Measurements from ENCODE around the gene THSD8.

The THSD8 gene

GRCh38 chr19:12801466-12802266 lies at the start of gene THSD8, which contains the start of gene PRDX2:
THSD8 (plus strand) TSS chr19:12802069; CDS start chr19:12802072, 3 bp downstream.
PRDX2 (minus strand) TSS chr19:12801800; CDS start chr19:12801261, 539 bp downstream.
- DNase-seq = peak; percentile 74

- DNase-seq = no peak
These were observed 47.2 kb upstream of the THSD8 start for GRCh38 chr19:12754465-12755196.

DNA sequence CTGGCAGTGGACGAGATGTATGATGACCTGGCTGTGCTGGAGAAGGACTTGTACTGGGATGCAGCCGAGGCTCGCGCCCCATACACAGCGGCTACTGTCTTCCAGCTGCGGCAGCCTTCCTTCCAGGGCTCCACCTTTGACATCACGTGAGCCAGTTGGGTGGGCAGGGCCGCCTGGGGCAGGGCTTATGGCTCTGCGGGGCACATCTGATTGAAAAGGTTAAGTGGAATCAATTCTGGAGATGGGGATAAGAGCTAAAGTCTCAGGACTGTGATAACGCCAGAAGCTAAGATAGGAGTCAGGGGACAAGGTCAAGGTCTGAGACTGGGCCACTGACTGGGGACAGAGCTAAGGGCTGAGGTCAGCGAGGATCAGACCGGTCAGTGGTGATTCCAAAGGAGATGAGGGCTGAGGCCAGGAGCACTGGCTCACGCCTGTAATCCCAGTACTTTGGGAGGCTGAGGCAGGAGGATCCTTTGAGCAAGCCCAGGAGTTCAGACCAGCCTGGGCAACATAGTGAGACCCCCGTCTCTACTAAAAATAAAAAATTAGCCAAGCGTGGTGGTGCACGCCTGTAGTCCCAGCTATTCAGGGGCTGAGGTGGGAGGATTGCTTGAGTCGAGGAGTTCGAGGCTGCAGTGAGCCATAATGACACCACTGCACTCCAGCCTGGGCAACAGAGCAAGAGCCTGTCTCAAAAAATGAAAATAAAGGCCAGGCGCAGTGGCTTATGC lies 45.6 kb upstream of the THSD8 start:
- DNase-seq = no peak

DNA sequence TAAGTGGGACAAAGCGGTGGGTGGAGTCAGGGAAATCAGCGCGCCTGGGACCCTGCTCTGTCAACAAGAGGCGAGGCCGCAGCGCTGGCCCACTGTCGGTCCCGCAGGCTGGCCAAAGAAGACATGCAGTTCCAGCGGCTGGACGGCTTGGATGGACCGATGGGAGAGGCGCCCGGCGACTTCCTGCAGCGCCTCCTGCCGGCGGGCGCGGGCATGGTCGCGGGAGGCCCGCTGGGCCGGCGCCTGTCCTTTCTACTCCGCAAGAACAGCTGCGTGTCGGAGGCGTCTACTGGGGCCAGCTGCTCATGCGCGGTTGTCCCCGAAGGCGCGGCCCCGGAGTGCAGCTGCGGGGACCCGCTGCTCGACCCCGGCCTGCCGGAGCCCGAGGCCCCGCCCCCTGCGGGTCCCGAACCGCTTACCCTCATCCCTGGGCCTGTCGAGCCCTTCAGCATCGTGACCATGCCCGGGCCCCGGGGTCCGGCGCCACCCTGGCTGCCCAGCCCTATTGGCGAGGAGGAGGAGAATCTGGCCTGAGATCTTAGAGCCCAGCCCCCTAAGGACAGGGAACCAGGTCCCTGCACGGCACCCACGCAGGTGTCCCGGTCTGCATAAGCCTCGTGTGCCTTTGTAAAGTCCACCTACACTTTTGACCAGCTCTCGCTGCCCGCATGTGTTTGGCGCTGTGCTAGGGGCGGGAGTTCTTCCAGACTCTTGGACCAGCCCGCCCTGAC lies 44.2 kb upstream of the THSD8 start:
- DNase-seq = peak; percentile 40

DNA sequence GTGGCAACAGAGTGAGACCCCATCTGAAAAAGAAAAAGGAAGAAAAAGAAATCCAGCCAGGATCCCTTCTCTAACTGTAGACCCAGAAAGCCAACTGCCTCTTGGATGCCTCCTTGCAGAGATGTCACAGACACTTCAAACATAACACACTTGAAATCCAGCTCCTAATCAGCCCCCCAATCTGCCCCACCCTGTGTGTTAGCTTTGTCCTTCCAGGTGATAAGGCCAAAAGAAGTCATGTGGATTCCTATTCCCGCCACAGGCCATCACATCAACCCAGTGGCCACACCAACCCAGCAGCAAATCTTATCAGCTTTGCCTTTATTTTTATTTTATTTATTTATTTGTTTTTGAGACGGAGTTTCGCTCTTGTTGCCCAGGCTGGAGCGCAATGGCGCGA lies 42.2 kb upstream of the THSD8 start:
- no peak for DNase-seq

GRCh38 chr19:12763100-12763499 lies 38.8 kb upstream of the THSD8 start:
- no peak for DNase-seq

DNA sequence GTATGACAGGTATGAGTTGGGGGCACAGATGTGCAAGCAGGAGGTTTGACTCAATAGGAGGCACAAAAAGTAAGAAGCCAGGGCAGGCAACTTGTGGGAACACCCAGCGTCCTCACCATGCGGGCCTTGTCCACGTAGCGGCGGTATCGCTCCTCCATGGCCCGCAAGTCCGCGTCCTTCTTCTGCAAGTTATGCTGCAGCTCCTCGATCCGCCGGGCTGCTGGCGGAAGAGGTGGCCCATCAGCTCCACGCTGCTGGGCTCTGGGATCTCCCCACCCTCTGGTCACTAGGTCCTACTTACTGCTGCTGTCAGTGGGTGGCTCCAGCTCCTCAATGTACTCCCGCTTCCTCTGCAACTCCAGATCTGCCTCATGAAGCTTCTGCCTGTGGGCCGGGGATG lies 37.2 kb upstream of the THSD8 start:
- no peak for DNase-seq

DNA sequence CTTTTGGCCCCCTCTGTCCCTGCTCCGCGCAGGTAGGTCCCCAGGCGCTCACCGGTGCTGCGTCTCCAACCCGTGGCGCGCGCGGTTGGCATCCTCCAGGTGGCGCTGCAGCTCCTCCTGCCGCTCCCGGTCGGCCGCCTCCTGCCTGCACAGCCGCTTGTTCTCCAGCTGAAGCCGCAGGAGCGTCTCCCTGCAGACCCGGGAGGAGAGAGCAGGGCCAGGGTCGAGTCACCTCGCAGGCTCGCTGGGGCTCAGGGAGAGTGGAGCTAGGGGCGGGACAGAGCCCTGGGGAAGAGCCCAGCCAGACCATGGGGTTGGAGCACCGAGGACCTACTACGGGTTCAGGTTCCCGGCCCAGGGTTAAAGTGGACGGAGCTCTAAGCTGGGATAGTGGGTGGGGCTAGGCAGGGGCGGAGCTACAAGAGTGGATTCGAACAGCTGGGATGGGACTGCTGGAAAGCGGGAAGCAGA lies 35.8 kb upstream of the THSD8 start:
- peak; percentile 80 for DNase-seq

DNA sequence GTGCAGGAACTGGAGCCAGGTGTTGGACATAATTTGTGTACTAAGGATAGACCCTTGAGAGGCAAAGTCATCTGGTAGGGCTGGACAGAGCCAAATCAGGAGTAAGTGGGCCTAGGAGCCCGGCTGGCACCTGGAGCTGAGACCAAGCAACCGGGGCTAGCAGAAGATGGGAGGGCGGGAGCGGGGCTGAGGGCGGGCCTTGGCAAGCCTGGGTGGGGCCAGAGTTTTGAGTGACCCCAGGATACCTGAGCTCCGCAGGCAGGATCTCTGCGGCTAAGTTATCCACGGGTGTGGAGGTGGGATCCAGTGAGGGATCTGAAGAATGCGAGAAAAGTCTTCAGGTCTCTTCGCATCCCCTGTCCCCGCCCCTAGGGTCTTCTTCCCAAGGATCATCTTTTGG lies 34.7 kb upstream of the THSD8 start:
- DNase-seq = no peak

GRCh38 chr19:12767666-12768065 lies 34.2 kb upstream of the THSD8 start:
- DNase-seq = no peak

DNA sequence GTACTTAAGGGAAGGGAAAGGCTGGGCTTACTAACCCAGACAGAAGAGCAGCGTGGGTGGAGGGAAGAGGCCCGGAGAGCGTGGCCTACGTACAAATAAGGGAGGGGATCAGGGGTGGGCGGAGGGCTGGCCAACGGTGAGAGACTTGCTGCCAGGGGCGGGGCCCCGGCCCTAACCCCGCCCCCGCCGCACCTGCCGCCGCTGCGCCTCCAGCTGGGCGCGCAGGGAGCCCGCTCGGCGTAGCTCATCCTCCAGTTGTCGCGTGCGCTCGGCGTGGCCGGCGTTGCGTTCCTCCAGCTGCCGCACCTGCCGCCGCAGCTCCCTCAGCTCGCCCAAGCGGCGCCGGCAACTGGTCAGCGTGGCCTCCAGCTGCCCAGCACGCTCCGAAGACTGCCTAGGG lies 32.2 kb upstream of the THSD8 start:
- DNase-seq = peak; percentile 30

DNA sequence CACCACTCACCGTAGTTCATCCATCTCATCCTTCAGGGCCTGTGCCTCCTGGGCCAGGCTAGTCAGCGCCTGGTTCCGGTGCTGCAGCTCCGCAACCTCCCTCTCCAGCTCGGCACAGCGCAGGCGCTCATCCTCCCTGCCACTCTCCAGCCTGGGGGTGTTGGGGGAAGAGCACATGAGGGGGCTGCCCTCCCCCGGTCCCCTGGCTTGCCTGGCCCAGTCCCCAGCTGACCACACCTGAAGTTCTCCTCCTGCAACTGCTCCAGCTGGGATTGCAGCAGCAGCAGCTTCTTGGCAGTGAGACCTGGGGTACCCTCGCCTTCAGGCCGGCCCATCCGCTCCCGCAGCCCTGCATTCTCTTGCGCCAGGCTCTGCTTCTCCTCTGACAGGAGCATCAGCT lies 30.9 kb upstream of the THSD8 start:
- no peak for DNase-seq

DNA sequence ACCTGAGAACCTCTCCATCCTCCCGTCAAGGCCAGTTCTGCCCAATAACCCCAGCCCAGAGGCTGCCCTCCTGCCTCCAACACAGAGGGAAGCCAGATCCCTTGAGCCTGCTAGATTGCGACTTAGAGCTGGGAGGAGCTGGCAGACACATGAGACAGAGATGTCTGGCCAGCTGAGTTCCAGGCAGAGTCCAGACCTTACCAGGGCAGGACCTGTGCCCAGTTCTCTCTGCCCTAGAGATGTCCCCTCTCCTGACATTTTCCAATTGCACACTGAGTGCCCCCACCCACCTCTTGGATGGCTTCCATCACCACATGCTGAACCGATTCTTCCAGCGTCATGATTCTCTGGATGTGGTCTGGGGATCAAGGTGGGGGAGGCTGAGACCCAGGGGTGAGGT lies 29.5 kb upstream of the THSD8 start:
- no peak for DNase-seq

- no peak for DNase-seq
These were observed 28.3 kb upstream of the THSD8 start for GRCh38 chr19:12773571-12773970.

GRCh38 chr19:12774588-12775555 lies 27.0 kb upstream of the THSD8 start, which contains the start of gene HOOK2:
HOOK2 (minus strand) TSS chr19:12775552; CDS start chr19:12775449, 103 bp downstream.
- DNase-seq = peak; percentile 16

DNA sequence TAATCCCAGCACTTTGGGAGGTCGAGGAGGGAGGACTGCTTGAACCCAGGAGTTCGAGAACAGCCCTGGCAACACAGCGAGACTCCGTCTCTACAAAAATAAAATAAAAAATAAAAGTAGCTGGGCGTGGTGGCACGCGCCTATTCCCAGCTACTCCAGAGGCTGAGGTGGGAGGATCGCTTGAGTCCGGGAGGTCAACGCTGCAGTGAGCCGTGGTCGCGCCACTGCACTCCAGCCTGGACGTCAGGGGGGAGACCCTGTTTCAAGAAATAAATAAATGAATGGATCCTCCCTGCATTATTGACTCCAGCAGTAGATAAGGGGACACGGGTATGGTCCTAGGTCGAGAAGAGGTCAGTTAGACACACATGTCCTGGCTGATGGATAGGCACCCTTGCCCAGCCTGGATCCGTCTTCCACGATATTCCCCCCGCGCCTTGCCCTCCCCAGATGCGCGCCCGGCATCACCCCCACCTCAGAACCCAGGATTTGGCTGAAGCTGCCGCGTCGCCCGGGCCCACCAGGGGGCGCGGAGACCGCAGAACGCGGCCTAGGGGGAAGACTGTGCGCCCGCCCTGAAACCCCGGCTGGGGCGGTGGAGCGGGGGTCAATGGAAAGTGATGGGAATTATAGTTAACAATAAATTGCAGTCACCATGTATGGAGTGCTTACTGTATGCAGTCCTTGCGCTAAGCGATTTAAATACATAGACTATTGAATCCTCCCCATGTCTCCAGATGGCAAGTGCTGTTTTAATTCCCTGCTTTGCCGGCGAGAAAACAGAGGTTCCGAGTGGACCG lies 24.5 kb upstream of the THSD8 start:
- DNase-seq = peak; percentile 81

GRCh38 chr19:12778017-12778904 lies 23.6 kb upstream of the THSD8 start:
- peak; percentile 26 for DNase-seq

DNA sequence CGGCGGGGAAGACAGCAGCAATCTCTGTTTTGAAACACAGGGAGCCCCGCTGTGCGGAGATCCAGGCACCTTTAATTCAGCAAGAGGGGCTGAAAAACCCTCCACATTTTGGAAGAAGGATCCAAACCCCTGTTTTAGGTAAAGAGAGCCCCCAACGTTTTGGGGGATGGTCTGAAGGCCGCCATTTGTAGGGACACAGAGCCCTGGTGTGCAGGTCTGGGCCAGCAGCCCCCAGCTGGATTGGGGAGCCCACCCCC lies 23.0 kb upstream of the THSD8 start:
- DNase-seq = no peak

- no peak for DNase-seq
These were observed 22.5 kb upstream of the THSD8 start for GRCh38 chr19:12779162-12779993.

Measured in activated gamma-delta T cell treated with Interleukin-2 at 50 U/mL for 16 hours (primary cell).